ENCODE data around the gene CD4. TPM values are rescaled to one million over a fixed set of nuclear protein-coding genes. Genes with fewer than 3 reads are reported as not detected.

The CD4 gene
- total and polyA plus RNA-seq, 4 donors = 15.9 to 44.8 (median 32.0) TPM

DNA sequence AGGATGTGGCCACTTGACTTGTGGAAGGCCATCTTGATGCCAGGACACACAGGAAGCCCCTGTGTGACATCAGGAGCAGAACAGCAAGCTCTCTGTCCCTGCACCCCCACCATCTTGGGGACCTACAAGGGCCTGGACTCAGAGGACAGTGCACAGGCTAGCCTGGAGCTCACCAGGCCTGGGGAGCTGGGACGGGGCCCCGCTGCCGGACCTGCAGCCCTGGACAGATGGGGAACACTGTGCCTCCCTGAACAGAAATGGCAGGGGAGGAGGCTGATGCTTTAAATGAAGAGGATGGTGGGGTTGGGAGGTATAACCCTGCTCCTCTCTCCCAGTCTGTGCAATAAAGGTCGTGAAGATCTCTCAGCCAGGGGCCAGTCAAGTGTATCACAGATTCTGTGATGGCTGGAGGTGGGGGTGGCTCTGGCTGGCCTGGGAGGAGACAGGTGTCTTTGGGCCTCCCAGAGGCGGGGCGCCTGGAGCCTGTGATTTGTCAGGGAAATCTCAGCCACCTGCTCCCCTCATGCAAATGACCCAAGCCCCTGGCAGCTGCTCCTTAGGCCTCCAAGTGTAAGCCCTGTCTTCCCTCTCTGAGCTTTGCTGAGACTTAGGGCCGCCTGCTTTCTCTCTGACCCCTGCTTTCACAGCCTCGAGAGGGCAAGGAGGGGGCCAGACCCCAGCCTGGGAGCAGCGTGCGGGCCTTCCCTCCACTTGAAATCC is 50.3 kb downstream of the CD4 start:
- TF ChIP-seq, protein P1, sequence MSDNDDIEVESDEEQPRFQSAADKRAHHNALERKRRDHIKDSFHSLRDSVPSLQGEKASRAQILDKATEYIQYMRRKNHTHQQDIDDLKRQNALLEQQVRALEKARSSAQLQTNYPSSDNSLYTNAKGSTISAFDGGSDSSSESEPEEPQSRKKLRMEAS (IDR thresholded peaks at IDR 0.05) = no peak
- no peak for TF ChIP-seq JUND (IDR thresholded peaks at IDR 0.05)
- no peak for TF ChIP-seq RXRA (IDR thresholded peaks at IDR 0.05)
- TF ChIP-seq HNF4A (conservative IDR thresholded peaks at IDR 0.05) = no peak
- no peak for TF ChIP-seq RAD21 (IDR thresholded peaks at IDR 0.05)
- TF ChIP-seq HNF4G (IDR thresholded peaks at IDR 0.05) = no peak
- TF ChIP-seq ATF3 (IDR thresholded peaks at IDR 0.05) = no peak
- TF ChIP-seq GABPA (IDR thresholded peaks at IDR 0.05 in 1 of 2, conservative IDR thresholded peaks at IDR 0.05 in 1 of 2) = no peak
- no peak for TF ChIP-seq ZBTB33 (IDR thresholded peaks at IDR 0.05)
- TF ChIP-seq FOXA2 (IDR thresholded peaks at IDR 0.05) = no peak
- TF ChIP-seq REST (IDR thresholded peaks at IDR 0.05) = no peak
- TF ChIP-seq EGR1 (IDR thresholded peaks at IDR 0.05; ENCODE audit: low read depth in 2 of 2) = no peak
- TF ChIP-seq FOXA1 (IDR thresholded peaks at IDR 0.05) = no peak
- no peak for TF ChIP-seq YY1 (IDR thresholded peaks at IDR 0.05)
- Histone ChIP-seq H3K36me3 (ENCODE audit: control insufficient read depth in 4 of 4, insufficient read depth in 3 of 4, low read depth in 1 of 4, low read length in 3 of 4) (peaks cover 0 to 2% (median 0%) of the 10 kb centered on the region in 4 donors), H3K4me1 (ENCODE audit: control insufficient read depth in 4 of 4, insufficient read depth in 4 of 4, low read length in 3 of 4) (peaks cover 0 to 3% (median under 1%) of the 10 kb centered on the region in 4 donors), H3K9ac (ENCODE audit: low read depth in 1 of 2, low read length in 2 of 2) (no peak overlapping the region), H3K9me3 (ENCODE audit: control insufficient read depth in 4 of 4, low read length in 3 of 4) (no peaks in the 10 kb centered on the region), H3K4me3 (ENCODE audit: low read depth in 1 of 3, low read length in 3 of 3) (no peak overlapping the region), H3K27ac (ENCODE audit: low read depth in 1 of 2, low read length in 2 of 2) (no peak overlapping the region), H3K27me3 (ENCODE audit: control insufficient read depth in 4 of 4, insufficient read depth in 4 of 4, low read length in 3 of 4) (no peaks in the 10 kb centered on the region)
- WGBS = 84% methylated on average over 10 of the region's 10 CpGs
- DNase-seq (ENCODE audit: low spot score) = no peak

GRCh38 chr12:6840330-6840729 is 51.0 kb downstream of the CD4 start:
- WGBS = 61% methylated on average over 1 of the region's 1 CpG

More at GRCh38 chr12:6840330-6840729, 51.0 kb downstream of the CD4 start:
- H3K9me3 ChIP-seq (ENCODE audit: control insufficient read depth in 4 of 4, low read length in 3 of 4) = no peaks in the 10 kb centered on the region
- H3K27me3 ChIP-seq (ENCODE audit: control insufficient read depth in 4 of 4, insufficient read depth in 4 of 4, low read length in 3 of 4) = no peaks in the 10 kb centered on the region
- H3K36me3 ChIP-seq (ENCODE audit: control insufficient read depth in 4 of 4, insufficient read depth in 3 of 4, low read depth in 1 of 4, low read length in 3 of 4) = peaks cover 0 to 2% (median 0%) of the 10 kb centered on the region in 4 donors
- no peak overlapping the region for H3K9ac ChIP-seq (ENCODE audit: low read depth in 1 of 2, low read length in 2 of 2)
- H3K4me1 ChIP-seq (ENCODE audit: control insufficient read depth in 4 of 4, insufficient read depth in 4 of 4, low read length in 3 of 4) = peaks cover 0 to 3% (median under 1%) of the 10 kb centered on the region in 4 donors
- TF ChIP-seq GABPA (IDR thresholded peaks at IDR 0.05 in 1 of 2, conservative IDR thresholded peaks at IDR 0.05 in 1 of 2) (no peak), HNF4A (conservative IDR thresholded peaks at IDR 0.05) (no peak), REST (IDR thresholded peaks at IDR 0.05) (no peak), CTCF (IDR thresholded peaks at IDR 0.05; ENCODE audit: low read depth, low read length, missing input control) (no peak)
- TF ChIP-seq, protein P1 (IDR thresholded peaks at IDR 0.05) = no peak
- no peak overlapping the region for H3K4me3 ChIP-seq (ENCODE audit: low read depth in 1 of 3, low read length in 3 of 3)
- no peak for DNase-seq (ENCODE audit: low spot score)
- H3K27ac ChIP-seq (ENCODE audit: low read depth in 1 of 2, low read length in 2 of 2) = no peak overlapping the region

All from liver (tissue), 9 donors.